KMS-11 (cell line): ENCODE data around the gene GRID1.

Experiments used
- H2AFZ ChIP-seq: fragments of 200-600 bp; sonication (generic); 2 replicates; pipeline ENCODE4 v1.6.1; 2016; ENCODE audit warnings: antibody characterized with exemption, mixed run types, low read depth
- H3K27ac ChIP-seq: fragments of 200-600 bp; sonication (generic); 2 replicates; pipeline ENCODE4 v1.6.1; 2016; ENCODE audit warnings: mild to moderate bottlenecking, mixed run types
- H3K27me3 ChIP-seq: fragments of 200-600 bp; sonication (generic); 2 replicates; pipeline ENCODE4 v1.6.1; 2017; ENCODE audit warnings: mild to moderate bottlenecking, low read depth, mixed run types, moderate library complexity; ENCODE audit not compliant: insufficient read depth
- H3K36me3 ChIP-seq: fragments of 200-600 bp; sonication (generic); 2 replicates; pipeline ENCODE4 v1.6.1; 2017; ENCODE audit warnings: mild to moderate bottlenecking, mixed run types; ENCODE audit not compliant: insufficient read depth
- H3K4me1 ChIP-seq: fragments of 200-600 bp; sonication (generic); 2 replicates; pipeline ENCODE4 v1.6.1; 2016; ENCODE audit warnings: mild to moderate bottlenecking, low read depth, mixed run types; ENCODE audit not compliant: poor library complexity, severe bottlenecking
- H3K4me2 ChIP-seq: fragments of 200-600 bp; sonication (generic); 2 replicates; pipeline ENCODE4 v1.7.0; 2016; ENCODE audit warnings: mild to moderate bottlenecking, mixed run types
- H3K4me3 ChIP-seq: fragments of 200-600 bp; sonication (generic); IDR thresholded peaks from 2 replicates; pipeline ENCODE4 v1.6.1; 2017; ENCODE audit warnings: low read depth, low read length, mixed read lengths; ENCODE audit not compliant: insufficient read depth
- H3K79me2 ChIP-seq: fragments of 200-600 bp; sonication (generic); 2 replicates; pipeline ENCODE4 v1.6.1; 2016; ENCODE audit warnings: low read depth, mixed run types; ENCODE audit not compliant: insufficient read depth
- H3K9ac ChIP-seq: fragments of 200-600 bp; sonication (generic); 2 replicates; pipeline ENCODE4 v1.6.1; 2016; ENCODE audit warnings: mild to moderate bottlenecking, mixed run types
- H4K20me1 ChIP-seq: fragments of 200-600 bp; sonication (generic); 2 replicates; pipeline ENCODE4 v1.6.1; 2016; ENCODE audit warnings: mild to moderate bottlenecking, mixed run types; ENCODE audit not compliant: insufficient read depth
- TF ChIP-seq, protein P1 (sequence below): fragments of 200-600 bp; sonication (generic); conservative IDR thresholded peaks from 2 replicates; pipeline ENCODE4 v1.6.1; 2017; ENCODE audit warnings: low read depth, mild to moderate bottlenecking, antibody characterized with exemption, low read length, moderate library complexity, mixed read lengths

The GRID1 gene

DNA sequence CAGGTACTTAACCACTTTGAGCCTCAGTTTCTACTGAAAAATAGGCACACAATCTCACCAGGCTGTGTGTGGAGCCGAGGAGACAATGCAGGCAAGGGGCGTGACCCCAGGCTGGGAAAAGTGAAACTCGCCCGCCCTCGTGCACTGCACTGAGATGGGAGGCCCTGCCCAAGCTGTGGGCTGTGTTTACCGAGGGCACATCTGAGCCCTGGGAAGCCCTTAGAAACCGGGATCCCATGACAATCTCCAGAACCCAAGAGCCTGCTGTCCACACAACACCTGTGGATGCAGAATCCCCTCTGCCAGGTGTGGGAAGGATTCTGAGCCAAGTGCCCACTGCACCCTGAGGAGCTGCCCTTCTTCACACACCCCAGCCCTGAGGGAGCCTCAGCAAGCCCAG is 198.3 kb downstream of the GRID1 start:
- Histone ChIP-seq H3K27ac (no peak overlapping the region), H3K4me1 (no peaks in the 10 kb centered on the region), H3K4me2 (no peak overlapping the region), H2AFZ (no peak overlapping the region), H3K4me3 (no peak overlapping the region), H3K27me3 (no peaks in the 10 kb centered on the region), H3K9ac (no peak overlapping the region), H3K36me3 (no peaks in the 10 kb centered on the region), H4K20me1 (no peaks in the 10 kb centered on the region), H3K79me2 (no peaks in the 10 kb centered on the region)
- TF ChIP-seq, protein P1, sequence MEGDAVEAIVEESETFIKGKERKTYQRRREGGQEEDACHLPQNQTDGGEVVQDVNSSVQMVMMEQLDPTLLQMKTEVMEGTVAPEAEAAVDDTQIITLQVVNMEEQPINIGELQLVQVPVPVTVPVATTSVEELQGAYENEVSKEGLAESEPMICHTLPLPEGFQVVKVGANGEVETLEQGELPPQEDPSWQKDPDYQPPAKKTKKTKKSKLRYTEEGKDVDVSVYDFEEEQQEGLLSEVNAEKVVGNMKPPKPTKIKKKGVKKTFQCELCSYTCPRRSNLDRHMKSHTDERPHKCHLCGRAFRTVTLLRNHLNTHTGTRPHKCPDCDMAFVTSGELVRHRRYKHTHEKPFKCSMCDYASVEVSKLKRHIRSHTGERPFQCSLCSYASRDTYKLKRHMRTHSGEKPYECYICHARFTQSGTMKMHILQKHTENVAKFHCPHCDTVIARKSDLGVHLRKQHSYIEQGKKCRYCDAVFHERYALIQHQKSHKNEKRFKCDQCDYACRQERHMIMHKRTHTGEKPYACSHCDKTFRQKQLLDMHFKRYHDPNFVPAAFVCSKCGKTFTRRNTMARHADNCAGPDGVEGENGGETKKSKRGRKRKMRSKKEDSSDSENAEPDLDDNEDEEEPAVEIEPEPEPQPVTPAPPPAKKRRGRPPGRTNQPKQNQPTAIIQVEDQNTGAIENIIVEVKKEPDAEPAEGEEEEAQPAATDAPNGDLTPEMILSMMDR = no peak

DNA sequence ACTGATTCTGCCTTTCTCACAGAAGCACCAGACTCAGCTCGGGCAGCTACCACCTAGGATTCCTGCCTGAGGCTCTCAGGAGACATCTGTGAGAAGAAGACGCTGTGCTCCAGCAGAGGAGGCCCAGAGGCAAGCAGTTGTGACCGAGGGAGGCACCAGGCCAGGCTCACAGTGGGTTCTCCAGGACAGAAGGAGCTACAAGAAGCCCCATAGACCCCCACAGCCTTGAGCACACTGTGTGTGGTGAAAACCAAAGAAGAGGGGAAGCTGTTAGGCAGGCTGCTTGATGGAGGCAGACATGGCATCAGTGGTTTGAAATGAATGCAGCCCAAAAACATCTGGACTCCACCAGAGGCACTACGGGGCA is 198.8 kb downstream of the GRID1 start:
- Histone ChIP-seq H3K27me3 (no peaks in the 10 kb centered on the region), H3K4me1 (no peaks in the 10 kb centered on the region), H3K4me3 (no peak overlapping the region), H3K36me3 (no peaks in the 10 kb centered on the region), H3K9ac (no peak overlapping the region), H2AFZ (no peak overlapping the region), H4K20me1 (no peaks in the 10 kb centered on the region), H3K79me2 (no peaks in the 10 kb centered on the region), H3K27ac (no peak overlapping the region), H3K4me2 (no peak overlapping the region)
- TF ChIP-seq, protein P1 = no peak

DNA sequence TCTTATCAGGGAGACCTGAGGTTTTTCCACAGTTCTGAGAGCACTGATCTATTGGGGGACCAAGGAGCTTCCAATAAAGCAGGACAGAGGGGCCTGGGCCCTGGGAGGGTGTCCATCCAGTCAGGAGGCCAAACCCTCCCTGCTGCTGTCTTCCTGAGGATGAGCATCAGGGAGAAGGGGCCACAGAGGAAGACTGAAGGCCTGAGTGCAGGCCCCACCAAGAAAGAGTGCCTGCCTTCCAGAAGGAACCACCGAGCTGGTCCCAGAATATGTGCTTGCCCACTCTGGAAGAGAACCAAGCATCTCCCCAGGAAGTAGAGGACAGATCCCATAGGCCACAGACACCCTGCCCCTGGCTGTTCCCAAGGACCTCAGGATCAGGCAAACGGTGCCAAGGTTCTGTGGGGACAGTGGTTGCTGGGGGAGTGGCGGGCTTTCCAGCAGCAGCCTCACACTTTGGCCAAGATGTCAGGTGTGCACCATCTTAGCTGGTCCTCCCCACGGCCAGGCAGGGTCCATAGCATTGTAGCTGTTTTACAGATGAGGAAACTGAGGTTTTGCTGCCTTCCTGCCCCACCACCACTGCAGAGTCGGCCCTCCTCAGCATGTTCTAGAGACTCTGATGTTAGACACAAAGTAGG is 199.4 kb downstream of the GRID1 start:
- H3K79me2 ChIP-seq = no peaks in the 10 kb centered on the region
- H3K36me3 ChIP-seq = no peaks in the 10 kb centered on the region
- H3K27ac ChIP-seq = no peak overlapping the region
- no peaks in the 10 kb centered on the region for H4K20me1 ChIP-seq
- H3K4me1 ChIP-seq = no peaks in the 10 kb centered on the region
- H3K4me3 ChIP-seq = no peak overlapping the region
- TF ChIP-seq, protein P1 = no peak
- no peak overlapping the region for H2AFZ ChIP-seq
- H3K27me3 ChIP-seq = no peaks in the 10 kb centered on the region
- no peak overlapping the region for H3K9ac ChIP-seq
- H3K4me2 ChIP-seq = no peak overlapping the region

DNA sequence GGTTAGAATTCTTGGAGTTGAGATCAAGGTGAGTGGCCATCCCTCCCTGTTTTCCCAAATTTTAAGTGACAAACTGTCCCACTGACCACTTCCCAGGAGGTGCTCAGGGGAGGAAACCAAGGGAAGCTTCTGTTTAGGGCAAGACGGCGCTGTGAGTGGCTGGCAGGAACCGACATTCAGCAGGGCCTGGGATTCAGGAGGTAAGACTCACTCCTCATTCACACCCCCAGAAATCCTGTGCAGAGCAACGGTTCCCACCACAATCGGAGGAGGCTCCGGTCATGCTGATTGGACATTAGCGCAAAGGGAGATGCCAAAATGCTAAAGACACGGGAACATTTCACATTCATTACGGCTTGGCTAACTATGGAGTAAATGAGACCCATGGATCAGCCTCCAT is 200.9 kb downstream of the GRID1 start:
- Histone ChIP-seq H3K4me1 (no peaks in the 10 kb centered on the region), H2AFZ (no peak overlapping the region), H3K27me3 (no peaks in the 10 kb centered on the region), H3K36me3 (no peaks in the 10 kb centered on the region), H3K4me3 (no peak overlapping the region), H3K9ac (no peak overlapping the region), H4K20me1 (no peaks in the 10 kb centered on the region), H3K79me2 (no peaks in the 10 kb centered on the region), H3K4me2 (no peak overlapping the region), H3K27ac (no peak overlapping the region)
- TF ChIP-seq, protein P1 = no peak
